ENCODE data around the gene GHRHR.

GHRHR gene

GRCh38 chr7:30968747-30969603 is 5.2 kb downstream of the GHRHR start:
- no peak for DNase-seq

GRCh38 chr7:30969604-30969970 is 5.8 kb downstream of the GHRHR start:
- DNase-seq, result no peak

- DNase-seq, result no peak
Observed at GRCh38 chr7:30970074-30970473, 6.3 kb downstream of the GHRHR start.

GRCh38 chr7:30970594-30971094 is 6.9 kb downstream of the GHRHR start:
- no peak for DNase-seq

- DNase-seq, result no peak
Observed at GRCh38 chr7:30971440-30971839, 7.7 kb downstream of the GHRHR start.

GRCh38 chr7:30971840-30972563 is 8.2 kb downstream of the GHRHR start:
- no peak for DNase-seq

GRCh38 chr7:30973292-30973691 is 9.5 kb downstream of the GHRHR start:
- no peak for DNase-seq

GRCh38 chr7:30973791-30974604 is 10.2 kb downstream of the GHRHR start:
- no peak for DNase-seq

GRCh38 chr7:30974605-30975255 is 11.0 kb downstream of the GHRHR start:
- DNase-seq, result no peak

GRCh38 chr7:30975256-30975899 is 11.6 kb downstream of the GHRHR start:
- DNase-seq, result no peak

- no peak for DNase-seq
Observed at GRCh38 chr7:30976381-30976780, 12.6 kb downstream of the GHRHR start.

GRCh38 chr7:30977222-30977621 is 13.5 kb downstream of the GHRHR start:
- DNase-seq, result no peak

GRCh38 chr7:30977896-30978564 is 14.3 kb downstream of the GHRHR start:
- DNase-seq, result no peak

GRCh38 chr7:30979027-30979426 is 15.3 kb downstream of the GHRHR start:
- DNase-seq, result no peak

GRCh38 chr7:30980194-30980593 is 16.4 kb downstream of the GHRHR start:
- DNase-seq, result no peak

GRCh38 chr7:30980751-30981150 is 17.0 kb downstream of the GHRHR start:
- DNase-seq, result no peak

GRCh38 chr7:30983042-30983913 is 19.5 kb downstream of the GHRHR start:
- no peak for DNase-seq

GRCh38 chr7:30983914-30984247 is 20.1 kb downstream of the GHRHR start:
- DNase-seq, result no peak

- DNase-seq, result no peak
Observed at GRCh38 chr7:30984359-30985107, 20.8 kb downstream of the GHRHR start.

GRCh38 chr7:30985756-30986155 is 22.0 kb downstream of the GHRHR start:
- DNase-seq, result no peak

All from activated gamma-delta T cell (primary cell).